ENCODE data around the gene VSIG1. TPM values are rescaled to one million over a fixed set of nuclear protein-coding genes. Genes with fewer than 3 reads are reported as not detected.

VSIG1 gene
- total and polyA plus RNA-seq, 2 donors (not counting 1 experiment from before 2014, with no cell fraction given): 5.4 to 8.6 TPM

- H3K27me3 ChIP-seq (replicated peaks in 1 of 4; ENCODE audit: control extremely low read depth in 1 of 4, control insufficient read depth in 3 of 4, insufficient read depth in 4 of 4, low read length in 3 of 4): no peaks in the 10 kb centered on the region
- H3K4me1 ChIP-seq (ENCODE audit: control insufficient read depth in 2 of 2, insufficient read depth in 2 of 2, low read length in 2 of 2): peaks cover 4 to 23% of the 10 kb centered on the region in 2 donors
- peak overlapping the region in 2 of 5 experiments; percentile 11 to 19 for H3K4me3 ChIP-seq (ENCODE audit: control extremely low read depth in 1 of 5, extremely low read depth in 1 of 5, insufficient read depth in 1 of 5, low read depth in 2 of 5, low read length in 4 of 5)
- no peaks in the 10 kb centered on the region for H4K20me1 ChIP-seq (ENCODE audit: control insufficient read depth, insufficient read depth, low read length, poor library complexity, severe bottlenecking)
- Mint-ChIP-seq H3K4me3 (peak overlapping the region; percentile 80), H3K27me3 (no peaks in the 10 kb centered on the region), H3K9me3 (ENCODE audit: insufficient read depth) (no peaks in the 10 kb centered on the region), H3K4me1 (peaks cover 29% of the 10 kb centered on the region), H3K27ac (peak overlapping the region; percentile 86)
- peak overlapping the region; percentile 28 for H3K4me2 ChIP-seq (replicated peaks; ENCODE audit: low read depth, low read length, poor library complexity, severe bottlenecking)
- DNase-seq: peak; percentile 21
- H3K9me3 ChIP-seq (ENCODE audit: control extremely low read depth in 1 of 3, control insufficient read depth in 2 of 3, insufficient read depth in 1 of 3, low read length in 2 of 3): no peaks in the 10 kb centered on the region
- no peaks in the 10 kb centered on the region for H3K79me2 ChIP-seq (ENCODE audit: control insufficient read depth, insufficient read depth, low read length)
- H3K27ac ChIP-seq (ENCODE audit: low read length in 2 of 2): peak overlapping the region in 1 of 2 donors; percentile 33
- WGBS (ENCODE audit: insufficient coverage): 78% methylated on average over 1 of the region's 4 CpGs
- TF ChIP-seq CTCF (IDR thresholded peaks at IDR 0.05): no peak
- no peak for TF ChIP-seq EZH2 (IDR thresholded peaks at IDR 0.05; ENCODE audit: borderline replicate concordance, insufficient read depth, low read depth, low read length, poor library complexity, severe bottlenecking)
- POLR2A ChIA-PET: no interaction called here
- H3K9ac ChIP-seq (ENCODE audit: low read length): peak overlapping the region; percentile 3
- intact Hi-C loops (cut with micrococcal nuclease): no loop called here
- H3K36me3 ChIP-seq (replicated peaks in 1 of 2; ENCODE audit: control extremely low read depth in 1 of 2, control insufficient read depth in 1 of 2, extremely low read depth in 1 of 2, insufficient read depth in 2 of 2, low read length in 1 of 2): no peaks in the 10 kb centered on the region
- H2AFZ ChIP-seq (ENCODE audit: insufficient read depth, low read depth, low read length, poor library complexity, severe bottlenecking): no peak overlapping the region
- ATAC-seq (ENCODE audit: low read depth): peak; percentile 68
- CTCF ChIA-PET: no interaction called here
Observed at GRCh38 chrX:108018656-108019381, 26.0 kb upstream of the VSIG1 start.

DNA sequence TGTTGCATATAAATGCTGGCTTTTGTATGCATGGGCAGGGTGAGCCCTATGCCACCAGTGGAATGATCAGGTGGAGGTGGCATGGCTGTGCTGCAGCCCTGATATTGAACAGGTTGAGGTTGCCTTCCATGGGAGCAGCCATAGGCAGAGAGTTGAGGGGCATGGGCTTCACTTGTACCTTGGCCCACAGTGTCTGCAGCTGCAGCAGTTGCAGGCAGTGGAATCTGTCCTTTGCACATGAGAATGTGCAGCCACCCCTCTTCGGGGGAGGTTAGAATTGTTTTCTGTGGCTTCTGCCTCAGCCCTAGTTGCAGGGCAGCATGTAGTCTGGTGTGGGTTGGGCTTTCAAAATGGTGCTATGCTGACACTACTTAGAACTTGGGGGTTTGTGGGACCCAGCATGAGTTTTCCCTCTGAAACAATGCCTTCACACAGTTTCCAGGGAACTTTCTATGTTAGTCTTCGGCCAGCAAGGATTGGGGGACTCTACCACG is 25.4 kb upstream of the VSIG1 start:
- H3K9ac ChIP-seq (ENCODE audit: low read length): peak overlapping the region; percentile 3
- DNase-seq (no peak), ATAC-seq (ENCODE audit: low read depth) (no peak)
- TF ChIP-seq EZH2 (IDR thresholded peaks at IDR 0.05; ENCODE audit: borderline replicate concordance, insufficient read depth, low read depth, low read length, poor library complexity, severe bottlenecking) (no peak), CTCF (IDR thresholded peaks at IDR 0.05) (no peak)
- peaks cover 29% of the 10 kb centered on the region for H3K4me1 Mint-ChIP-seq
- WGBS (ENCODE audit: insufficient coverage): 0% methylated on average over 3 of the region's 3 CpGs
- H4K20me1 ChIP-seq (ENCODE audit: control insufficient read depth, insufficient read depth, low read length, poor library complexity, severe bottlenecking): no peaks in the 10 kb centered on the region
- no peak overlapping the region for H2AFZ ChIP-seq (ENCODE audit: insufficient read depth, low read depth, low read length, poor library complexity, severe bottlenecking)
- H3K4me1 ChIP-seq (ENCODE audit: control insufficient read depth in 2 of 2, insufficient read depth in 2 of 2, low read length in 2 of 2): peaks cover 4 to 23% of the 10 kb centered on the region in 2 donors
- no peaks in the 10 kb centered on the region for H3K9me3 Mint-ChIP-seq (ENCODE audit: insufficient read depth)
- no peaks in the 10 kb centered on the region for H3K36me3 ChIP-seq (replicated peaks in 1 of 2; ENCODE audit: control extremely low read depth in 1 of 2, control insufficient read depth in 1 of 2, extremely low read depth in 1 of 2, insufficient read depth in 2 of 2, low read length in 1 of 2)
- H3K27me3 Mint-ChIP-seq: no peaks in the 10 kb centered on the region
- no peaks in the 10 kb centered on the region for H3K27me3 ChIP-seq (replicated peaks in 1 of 4; ENCODE audit: control extremely low read depth in 1 of 4, control insufficient read depth in 3 of 4, insufficient read depth in 4 of 4, low read length in 3 of 4)
- H3K9me3 ChIP-seq (ENCODE audit: control extremely low read depth in 1 of 3, control insufficient read depth in 2 of 3, insufficient read depth in 1 of 3, low read length in 2 of 3): no peaks in the 10 kb centered on the region
- peak overlapping the region; percentile 86 for H3K27ac Mint-ChIP-seq
- H3K4me2 ChIP-seq (replicated peaks; ENCODE audit: low read depth, low read length, poor library complexity, severe bottlenecking): peak overlapping the region; percentile 28
- no peaks in the 10 kb centered on the region for H3K79me2 ChIP-seq (ENCODE audit: control insufficient read depth, insufficient read depth, low read length)
- CTCF ChIA-PET: no interaction called here
- no peak overlapping the region for H3K27ac ChIP-seq (ENCODE audit: low read length in 2 of 2)
- H3K4me3 Mint-ChIP-seq: peak overlapping the region; percentile 80
- intact Hi-C loops (cut with micrococcal nuclease): no loop called here
- POLR2A ChIA-PET: no interaction called here
- H3K4me3 ChIP-seq (ENCODE audit: control extremely low read depth in 1 of 5, extremely low read depth in 1 of 5, insufficient read depth in 1 of 5, low read depth in 2 of 5, low read length in 4 of 5): peak overlapping the region in 2 of 5 experiments; percentile 11 to 19

Data from B cell (primary cell).